Jurkat, Clone E6-1 (cell line): Measurements from ENCODE around the gene CFAP45. TPM values are rescaled to one million over a fixed set of nuclear protein-coding genes. Genes with fewer than 3 reads are reported as not detected.

Experiments
- DNase-seq: peaks from one replicate; pipeline ENCODE4 v3.0.0-alpha.2; 2011; ENCODE audit warnings: low read depth, low spot score
- H3K4me3 ChIP-seq: 2 replicates; pipeline ENCODE4 v1.5.1; 2011; ENCODE audit warnings: mild to moderate bottlenecking, low read length, control low read depth, moderate library complexity
- polyA plus RNA-seq: library from polyadenylated mRNA; unstranded; fragments of >200 nt; gene quantifications from one replicate; pipeline ENCODE4 v1.2.1, GENCODE V29; 2012; ENCODE audit warnings: missing spikeins; ENCODE audit not compliant: insufficient read length, insufficient read depth

CFAP45 gene, protein sequence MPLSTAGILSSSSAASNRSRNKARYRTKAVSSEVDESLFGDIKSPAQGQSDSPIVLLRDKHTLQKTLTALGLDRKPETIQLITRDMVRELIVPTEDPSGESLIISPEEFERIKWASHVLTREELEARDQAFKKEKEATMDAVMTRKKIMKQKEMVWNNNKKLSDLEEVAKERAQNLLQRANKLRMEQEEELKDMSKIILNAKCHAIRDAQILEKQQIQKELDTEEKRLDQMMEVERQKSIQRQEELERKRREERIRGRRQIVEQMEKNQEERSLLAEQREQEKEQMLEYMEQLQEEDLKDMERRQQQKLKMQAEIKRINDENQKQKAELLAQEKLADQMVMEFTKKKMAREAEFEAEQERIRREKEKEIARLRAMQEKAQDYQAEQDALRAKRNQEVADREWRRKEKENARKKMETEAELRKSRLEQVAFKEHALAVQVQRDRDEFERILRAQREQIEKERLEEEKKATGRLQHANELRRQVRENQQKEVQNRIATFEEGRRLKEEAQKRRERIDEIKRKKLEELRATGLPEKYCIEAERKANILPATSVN
- polyA plus RNA-seq, result 1.2 TPM

- H3K4me3 ChIP-seq, result no peak within 1 kb of the TSS
- DNase-seq, result no peak
Measured at GRCh38 chr1:159900086-159900680, at the start of gene CFAP45. Gene CFAP45, minus strand, starts transcription at chr1:159900165. Its CDS starts 67 bp downstream, at chr1:159900098.

GRCh38 chr1:159949123-159949522, 49.2 kb upstream of the CFAP45 start:
- DNase-seq, result no peak
- no peak overlapping the region for H3K4me3 ChIP-seq

DNA sequence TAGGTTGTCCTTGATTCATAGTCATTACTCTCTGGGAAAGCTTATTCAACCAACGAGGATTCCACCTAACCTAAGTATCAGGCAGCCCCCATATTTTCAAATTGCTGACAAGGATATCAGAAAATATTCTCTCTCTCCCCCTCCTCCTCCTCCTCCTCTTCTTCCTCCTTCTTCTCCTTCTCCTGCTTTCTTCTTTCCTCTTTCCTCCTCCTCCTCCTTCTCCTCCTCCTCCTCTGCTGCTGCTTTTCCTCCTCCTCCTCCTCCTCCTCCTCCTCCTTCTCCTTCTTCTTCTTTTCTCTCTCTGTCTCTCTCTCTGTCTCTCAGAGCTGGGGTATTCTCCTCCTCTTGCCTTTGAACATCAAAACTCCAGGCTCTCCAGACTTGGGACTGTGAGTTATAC, 48.0 kb upstream of the CFAP45 start:
- no peak for DNase-seq
- no peak overlapping the region for H3K4me3 ChIP-seq

DNA sequence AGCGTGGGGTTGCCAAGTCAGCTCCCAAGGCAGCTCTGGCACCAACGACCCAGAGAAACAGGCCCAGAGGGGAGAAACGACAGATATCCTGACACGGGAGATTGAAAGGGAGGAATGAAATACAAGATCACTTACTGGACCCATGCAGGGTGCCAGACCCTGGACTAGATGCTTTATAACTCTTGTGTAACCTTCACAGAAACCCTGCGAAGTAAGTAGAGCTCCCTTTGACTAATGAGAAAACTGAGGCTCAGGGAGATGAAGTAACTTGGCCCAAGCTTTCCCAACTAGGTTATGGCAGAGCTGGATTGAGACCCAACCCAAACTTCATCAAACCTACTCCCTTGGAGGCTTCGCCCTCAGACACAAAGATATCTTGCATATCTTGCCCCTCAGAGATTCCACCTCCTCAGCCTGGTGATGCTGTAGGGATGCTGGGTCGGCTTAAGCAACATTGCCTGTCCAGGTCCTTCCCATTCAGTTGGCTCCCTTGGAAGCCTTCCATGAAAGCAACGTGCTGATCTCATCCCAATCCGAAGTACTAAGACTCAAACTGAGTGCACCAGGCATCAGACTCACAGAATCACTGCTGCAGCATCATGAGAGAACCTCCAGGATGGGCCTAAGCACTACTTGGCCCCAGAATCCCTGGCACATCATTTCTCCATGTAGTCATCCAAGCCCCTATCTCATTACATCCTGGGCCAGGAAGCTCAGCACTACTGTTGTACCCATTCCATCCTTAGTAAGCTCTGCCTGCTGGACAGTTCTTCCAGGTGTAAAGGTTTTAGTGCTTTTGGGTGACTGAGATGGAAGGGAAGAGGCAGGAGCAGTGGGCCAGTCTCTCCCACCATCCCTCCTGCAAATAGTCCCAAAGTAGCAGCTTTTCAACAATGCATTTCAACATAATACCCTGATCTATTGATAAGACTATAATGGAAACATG, 46.5 kb upstream of the CFAP45 start:
- no peak overlapping the region for H3K4me3 ChIP-seq
- DNase-seq, result no peak

DNA sequence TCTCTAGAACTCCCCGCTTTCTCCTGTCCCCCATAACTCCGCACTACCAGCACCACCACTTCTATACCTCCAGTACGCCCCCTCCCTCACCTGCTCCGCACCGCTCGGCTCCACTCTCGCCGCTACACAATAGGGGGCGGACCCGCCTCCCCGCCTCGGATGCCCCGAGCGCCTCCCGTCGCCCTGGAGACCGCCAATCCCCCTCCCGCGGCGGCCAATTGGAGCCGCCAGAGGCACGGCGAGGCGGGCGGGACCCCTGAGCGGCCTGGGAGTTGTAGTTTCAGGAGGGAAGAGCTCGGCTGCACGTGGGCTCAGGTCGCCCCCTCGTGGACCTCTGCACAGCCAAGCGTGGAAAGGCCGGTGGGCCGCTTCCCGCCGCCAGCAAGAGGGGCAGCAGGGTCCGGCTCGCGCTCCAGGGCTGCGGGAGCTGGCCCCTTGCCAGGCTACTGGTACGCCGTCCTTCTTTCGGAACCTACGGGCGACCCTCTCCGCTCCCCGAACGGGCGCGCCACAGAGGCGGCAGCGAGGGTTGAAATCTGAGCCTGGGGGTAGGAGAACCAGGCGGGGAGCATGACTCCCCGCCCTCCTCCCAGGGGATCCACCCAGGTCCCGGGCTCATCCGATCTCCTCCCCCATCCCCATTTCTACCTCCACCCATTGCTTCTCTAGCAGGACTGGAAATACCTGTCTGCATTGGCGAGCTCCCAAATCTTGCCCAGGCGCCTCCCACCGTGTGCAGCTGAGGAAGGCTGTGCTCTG, 45.7 kb upstream of the CFAP45 start, which contains the start of gene IGSF9:
Gene IGSF9 (minus strand): TSS at position 131 of the 759 bp plus-strand sequence. CDS start 2,159 bp downstream, outside the sequence.
- H3K4me3 ChIP-seq, result peak within 1 kb of the TSS; percentile 58
- DNase-seq, result peak; percentile 78

DNA sequence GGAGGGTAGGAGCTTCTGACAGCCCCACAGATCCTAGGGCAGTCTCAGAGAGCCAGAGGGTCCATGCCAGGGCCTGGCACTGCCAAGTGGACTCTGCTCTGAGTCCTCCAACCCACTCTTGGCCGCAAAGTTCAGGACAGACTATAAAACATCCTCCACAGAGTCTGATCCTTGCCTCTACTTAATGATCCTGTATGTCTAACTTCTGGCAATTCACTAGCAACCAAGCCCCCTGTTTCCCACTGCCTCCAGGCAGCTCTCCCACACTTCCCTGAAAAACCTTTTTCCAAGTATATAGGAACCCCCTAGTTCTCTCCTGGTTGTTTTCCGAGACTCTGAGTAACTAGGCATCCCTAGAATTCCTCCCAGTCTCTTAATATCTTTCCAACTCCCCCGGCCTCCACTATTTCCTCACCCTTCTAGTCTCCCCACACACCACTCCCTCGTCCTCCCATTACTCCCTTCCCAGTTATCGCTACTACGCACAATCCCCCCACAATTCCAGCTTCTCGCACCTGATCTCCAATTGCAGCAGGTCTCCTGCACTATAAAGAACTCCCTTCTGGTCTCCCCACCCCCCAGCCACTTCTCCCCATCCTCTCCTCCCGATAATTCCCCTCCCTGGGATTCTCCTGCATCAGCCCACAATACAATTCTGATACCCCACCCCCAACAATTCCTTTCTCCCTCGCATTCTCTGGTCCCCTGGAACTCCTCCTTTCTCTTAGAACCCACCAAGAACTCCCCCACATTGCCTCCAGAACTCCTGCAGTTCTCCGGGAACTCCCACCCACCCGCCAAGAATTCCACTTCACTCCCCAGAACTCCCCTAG, 44.9 kb upstream of the CFAP45 start:
- DNase-seq, result no peak
- H3K4me3 ChIP-seq, result peak overlapping the region; percentile 58

GRCh38 chr1:159943908-159944622, 44.1 kb upstream of the CFAP45 start:
- no peak overlapping the region for H3K4me3 ChIP-seq
- no peak for DNase-seq

DNA sequence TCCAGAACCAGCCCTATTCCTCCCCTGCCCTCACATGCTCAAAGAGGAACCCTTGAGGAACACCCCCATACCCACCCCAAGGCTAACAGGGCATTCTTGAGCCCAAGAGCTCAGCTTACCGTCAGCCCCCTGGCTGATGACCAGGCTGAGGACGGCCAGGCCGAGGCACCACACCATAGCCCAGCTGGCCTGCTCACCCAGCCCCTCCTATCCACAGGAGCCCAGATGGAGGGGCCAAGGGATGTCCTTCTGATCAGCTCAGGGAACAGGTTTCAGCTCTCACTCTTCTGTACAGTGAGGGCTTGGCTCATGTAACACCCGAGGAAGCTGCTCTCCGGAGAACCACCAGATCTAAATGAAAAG, 43.3 kb upstream of the CFAP45 start:
- no peak for DNase-seq
- no peak overlapping the region for H3K4me3 ChIP-seq

DNA sequence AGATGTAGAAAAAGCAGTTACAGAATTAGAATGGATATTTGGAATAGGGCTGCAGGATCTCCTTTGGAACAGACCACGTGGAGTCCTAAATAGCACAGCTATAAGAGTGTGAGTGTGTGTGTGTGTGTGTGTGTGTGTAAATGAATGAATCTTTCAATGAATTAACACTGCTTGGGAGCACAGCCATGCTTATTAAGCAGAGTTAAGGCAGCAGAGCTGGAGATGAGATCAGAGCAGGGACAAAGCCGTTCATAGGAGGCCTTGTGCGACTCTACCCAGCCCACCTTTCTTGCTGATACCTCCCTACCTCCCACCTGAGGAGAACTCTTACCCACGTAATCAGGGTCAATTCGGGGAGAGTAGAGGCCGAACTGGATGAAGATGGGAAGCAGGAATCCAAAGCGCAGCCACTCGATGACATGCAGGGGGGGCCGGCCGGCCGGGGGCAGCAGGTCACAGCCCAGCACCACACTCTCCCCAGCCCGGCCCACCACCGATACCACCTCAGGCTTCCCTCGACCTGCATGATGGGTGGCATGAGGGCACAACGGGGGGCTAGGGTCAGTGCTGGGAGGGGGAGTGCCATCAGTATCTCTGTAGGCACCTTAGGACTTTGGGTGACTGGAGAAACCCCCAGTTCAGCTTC, 42.8 kb upstream of the CFAP45 start:
- no peak overlapping the region for H3K4me3 ChIP-seq
- DNase-seq, result no peak

GRCh38 chr1:159941591-159942560, 41.9 kb upstream of the CFAP45 start:
- DNase-seq, result no peak

DNA sequence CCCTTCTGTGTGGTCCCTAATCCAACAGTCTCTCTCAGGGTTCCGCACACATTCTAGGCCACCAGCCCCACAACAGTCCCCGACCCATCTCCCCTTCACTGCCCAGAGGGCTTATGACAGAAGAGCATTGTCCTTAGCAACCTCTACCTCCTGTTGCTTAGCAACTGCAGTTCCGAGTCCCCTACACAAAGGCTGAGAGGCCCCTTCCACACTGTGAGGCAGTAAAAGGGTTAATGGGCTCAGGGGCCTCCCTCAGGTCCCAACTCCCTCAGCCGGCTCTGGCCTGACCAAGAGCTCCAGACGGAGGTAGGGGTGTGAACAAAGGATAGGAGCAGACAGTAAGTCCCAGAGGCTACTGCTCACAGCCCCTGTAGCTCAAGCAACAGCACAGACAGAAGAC, 41.2 kb upstream of the CFAP45 start:
- H3K4me3 ChIP-seq, result no peak overlapping the region
- no peak for DNase-seq

More at GRCh38 chr1:159941591-159942560, 41.9 kb upstream of the CFAP45 start:
- no peak overlapping the region for H3K4me3 ChIP-seq

GRCh38 chr1:159940006-159940620, 40.1 kb upstream of the CFAP45 start:
- DNase-seq, result no peak

GRCh38 chr1:159939678-159940002, 39.7 kb upstream of the CFAP45 start:
- H3K4me3 ChIP-seq, result no peak overlapping the region
- no peak for DNase-seq

More at GRCh38 chr1:159940006-159940620, 40.1 kb upstream of the CFAP45 start:
- no peak overlapping the region for H3K4me3 ChIP-seq

DNA sequence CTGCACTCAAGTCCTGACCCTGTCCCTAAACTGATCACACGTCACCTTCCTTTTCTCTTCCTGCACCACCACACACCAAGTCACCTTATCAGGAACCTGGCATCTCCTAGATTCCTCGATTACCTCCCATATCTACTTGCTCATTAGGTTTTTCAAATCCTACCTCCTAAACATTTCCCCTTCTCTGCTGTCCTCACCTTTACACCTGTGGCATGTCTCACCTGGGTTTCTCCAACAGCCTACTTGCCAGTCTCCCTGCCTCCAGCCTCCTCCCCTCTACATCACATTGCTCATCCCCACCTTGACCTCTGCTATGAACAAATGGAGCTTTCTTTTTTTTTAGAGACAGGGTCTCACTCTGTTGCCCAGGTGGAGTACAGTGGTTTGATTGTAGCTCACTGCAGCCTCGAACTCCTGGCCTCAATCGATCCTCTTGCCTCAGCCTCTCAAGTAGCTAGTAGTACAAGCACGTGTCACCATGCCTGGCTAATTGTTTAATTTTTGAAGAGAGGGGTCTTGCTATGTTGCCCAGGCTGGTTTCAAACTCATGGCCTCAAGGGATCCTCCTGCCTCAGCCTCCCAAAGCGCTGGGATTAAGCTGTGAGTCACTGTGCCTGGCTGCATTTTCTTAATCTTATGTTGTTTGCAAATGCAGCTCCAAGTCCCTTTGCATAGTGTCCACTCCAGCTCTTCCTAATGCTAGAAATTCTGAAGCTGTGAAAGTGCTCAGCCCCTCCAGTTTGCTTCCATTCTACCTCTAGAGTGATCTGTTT, 39.1 kb upstream of the CFAP45 start:
- no peak for DNase-seq

More for the DNA sequence above, 39.1 kb upstream of the CFAP45 start:
- H3K4me3 ChIP-seq, result no peak overlapping the region
